NCI-H1417 treated with DMSO at 0.1 percent for 48 hours (cell line): ENCODE results near the gene MYCL.
"Not testable (repeated sequence)": the region's sequence is repeated elsewhere in the genome, so short reads cannot be mapped to it uniquely, and the experiment has no call there.

Experiments used
- DNase-seq: peaks from one replicate; lab custom pipeline; 2025; lab: John Stamatoyannopoulos, UW

MYCL gene

GRCh38 chr1:39890273-39890672, 11.4 kb downstream of the MYCL start:
- no peak for DNase-seq

GRCh38 chr1:39886757-39887231, 14.9 kb downstream of the MYCL start:
- no peak for DNase-seq

GRCh38 chr1:39885516-39885915, 16.2 kb downstream of the MYCL start:
- DNase-seq, result no peak

GRCh38 chr1:39882152-39882551, 19.6 kb downstream of the MYCL start:
- DNase-seq, result no peak

GRCh38 chr1:39877980-39878956, 23.4 kb downstream of the MYCL start:
- no peak for DNase-seq

- DNase-seq, result no peak
Observed at GRCh38 chr1:39877231-39877778, 24.4 kb downstream of the MYCL start.

GRCh38 chr1:39876144-39876543, 25.6 kb downstream of the MYCL start:
- no peak for DNase-seq

GRCh38 chr1:39872698-39873097, 29.0 kb downstream of the MYCL start:
- no peak for DNase-seq

GRCh38 chr1:39871796-39872195, 29.9 kb downstream of the MYCL start:
- no peak for DNase-seq

GRCh38 chr1:39871043-39871442, 30.7 kb downstream of the MYCL start:
- not testable (repeated sequence) for DNase-seq

- not testable (repeated sequence) for DNase-seq
Observed at GRCh38 chr1:39869538-39870112, 32.1 kb downstream of the MYCL start.

GRCh38 chr1:39866767-39867166, 35.0 kb downstream of the MYCL start:
- DNase-seq, result no peak

- DNase-seq, result no peak
Observed at GRCh38 chr1:39865762-39866161, 36.0 kb downstream of the MYCL start.

- no peak for DNase-seq
Observed at GRCh38 chr1:39863177-39863576, 38.5 kb downstream of the MYCL start.

- no peak for DNase-seq
Observed at GRCh38 chr1:39861003-39861402, 40.7 kb downstream of the MYCL start.

GRCh38 chr1:39859859-39860812, 41.6 kb downstream of the MYCL start:
- DNase-seq, result no peak

GRCh38 chr1:39858315-39858714, 43.4 kb downstream of the MYCL start:
- DNase-seq, result no peak

GRCh38 chr1:39857126-39857878, 44.4 kb downstream of the MYCL start:
- no peak for DNase-seq

GRCh38 chr1:39854738-39855137, 47.0 kb downstream of the MYCL start:
- no peak for DNase-seq

- no peak for DNase-seq
Observed at GRCh38 chr1:39854314-39854713, 47.4 kb downstream of the MYCL start.

- no peak for DNase-seq
Observed at GRCh38 chr1:39852876-39853275, 48.8 kb downstream of the MYCL start.
